WTC11 (cell line): Measurements from ENCODE around the gene MYPN. TPM values are rescaled to one million over a fixed set of nuclear protein-coding genes. Genes with fewer than 3 reads are reported as not detected.

ENCODE experiments used
- ATAC-seq: fragments of 200-7000 bp; cut with Tn5 transposase; 2 replicates; pipeline ENCODE4 v1.10.0; 2021; ENCODE audit warnings: mild to moderate bottlenecking, moderate library complexity
- CTCF ChIA-PET: fragments of 300-600 bp; sonication (Branson Sonifier 250); formaldehyde crosslinking; loops from one replicate; lab custom pipeline; 2021; ENCODE audit warnings: antibody characterized with exemption; lab: Charles Lee
- POLR2A ChIA-PET: fragments of 350-600 bp; sonication (Branson Sonifier 250); formaldehyde crosslinking; loops from one replicate; lab custom pipeline; 2021; ENCODE audit warnings: antibody characterized with exemption; lab: Charles Lee
- DNase-seq: peaks from one replicate; pipeline ENCODE4 v3.0.0; 2021; ENCODE audit warnings: low spot score
- H3K27ac Mint-ChIP-seq: 2 replicates; pipeline ENCODE4 v1.8.0; 2021; ENCODE audit warnings: mixed read lengths
- H3K27me3 Mint-ChIP-seq: 2 replicates; pipeline ENCODE4 v1.8.0; 2021; ENCODE audit warnings: low read depth, mild to moderate bottlenecking, moderate library complexity, mixed read lengths
- H3K36me3 Mint-ChIP-seq: 2 replicates; pipeline ENCODE4 v1.8.0; 2021; ENCODE audit warnings: mixed read lengths
- H3K4me1 Mint-ChIP-seq: 2 replicates; pipeline ENCODE4 v1.8.0; 2022; ENCODE audit warnings: mixed read lengths
- H3K4me3 Mint-ChIP-seq: 2 replicates; pipeline ENCODE4 v1.8.0; 2021; ENCODE audit warnings: mild to moderate bottlenecking, moderate library complexity, mixed read lengths
- H3K9me3 Mint-ChIP-seq: 2 replicates; pipeline ENCODE4 v1.8.0; 2021; ENCODE audit warnings: mixed read lengths
- CDX4 ChIP-seq: fragments of 250-450 bp; sonication (Bioruptor Pico); IDR thresholded peaks from 2 replicates; pipeline ENCODE4 v1.9.0; 2021; ENCODE audit warnings: moderate library complexity, mild to moderate bottlenecking, inconsistent platforms, borderline replicate concordance
- ELF4 ChIP-seq: sonication (generic); formaldehyde crosslinking; IDR thresholded peaks from 2 replicates; pipeline ENCODE4 v1.8.1; 2022; ENCODE audit warnings: low read depth, mild to moderate bottlenecking, moderate library complexity, missing genetic modification reagents
- EMX1 ChIP-seq: fragments of 250-450 bp; sonication (Bioruptor Pico); IDR thresholded peaks from 2 replicates; pipeline ENCODE4 v1.8.0; 2021; ENCODE audit warnings: mild to moderate bottlenecking
- FOXP4 ChIP-seq: sonication (generic); formaldehyde crosslinking; IDR thresholded peaks from 2 replicates; pipeline ENCODE4 v1.8.0; 2022; ENCODE audit warnings: mild to moderate bottlenecking, missing genetic modification reagents
- GRHL2 ChIP-seq: fragments of 250-450 bp; sonication (Bioruptor Pico); IDR thresholded peaks from 2 replicates; pipeline ENCODE4 v1.8.0; 2022; ENCODE audit warnings: mild to moderate bottlenecking, moderate library complexity; ENCODE audit not compliant: insufficient replicate concordance, severe bottlenecking
- GTF2I ChIP-seq: fragments of 250-450 bp; sonication (Bioruptor Pico); conservative IDR thresholded peaks from 2 replicates; pipeline ENCODE4 v1.4.0; 2021; ENCODE audit warnings: mild to moderate bottlenecking
- JUN ChIP-seq: sonication (generic); formaldehyde crosslinking; IDR thresholded peaks from 2 replicates; pipeline ENCODE4 v1.8.0; 2023; ENCODE audit warnings: mild to moderate bottlenecking, missing genetic modification reagents
- OVOL2 ChIP-seq: fragments of 250-450 bp; sonication (Bioruptor Pico); IDR thresholded peaks from 2 replicates; pipeline ENCODE4 v1.9.0; 2021; ENCODE audit warnings: mild to moderate bottlenecking, borderline replicate concordance
- RELA ChIP-seq: sonication (generic); formaldehyde crosslinking; IDR thresholded peaks from 2 replicates; pipeline ENCODE4 v1.8.1; 2022; ENCODE audit warnings: missing genetic modification reagents, mild to moderate bottlenecking, borderline replicate concordance
- TEAD1 ChIP-seq: sonication (generic); formaldehyde crosslinking; IDR thresholded peaks from 2 replicates; pipeline ENCODE4 v1.8.0; 2022; ENCODE audit warnings: mild to moderate bottlenecking, missing genetic modification reagents
- ZNF121 ChIP-seq: sonication (generic); formaldehyde crosslinking; IDR thresholded peaks from 2 replicates; pipeline ENCODE4 v1.8.0; 2023; ENCODE audit warnings: missing genetic modification reagents
- total RNA-seq: library from RNA; stranded (reverse); gene quantifications from 3 replicates; pipeline ENCODE4 v1.2.3, GENCODE V29; 2021
- TF ChIP-seq, protein P1 (sequence below): sonication (generic); formaldehyde crosslinking; IDR thresholded peaks from 2 replicates; pipeline ENCODE4 v1.8.0; 2022; ENCODE audit warnings: missing genetic modification reagents
- TF ChIP-seq, protein P2 (sequence below): sonication (generic); formaldehyde crosslinking; IDR thresholded peaks from 2 replicates; pipeline ENCODE4 v1.8.1; 2023; ENCODE audit warnings: mild to moderate bottlenecking, missing genetic modification reagents, moderate library complexity
- TF ChIP-seq, protein P3 (sequence below): fragments of 250-450 bp; sonication (Bioruptor Pico); IDR thresholded peaks from 2 replicates; pipeline ENCODE4 v1.8.0; 2021; ENCODE audit warnings: mild to moderate bottlenecking
- TF ChIP-seq, protein P4 (sequence below): sonication (generic); formaldehyde crosslinking; IDR thresholded peaks from 2 replicates; pipeline ENCODE4 v1.8.1; 2023; ENCODE audit warnings: mild to moderate bottlenecking, moderate library complexity, missing genetic modification reagents

Gene MYPN
- total RNA-seq, 1 experiment from 2014 or later, result not detected

DNA sequence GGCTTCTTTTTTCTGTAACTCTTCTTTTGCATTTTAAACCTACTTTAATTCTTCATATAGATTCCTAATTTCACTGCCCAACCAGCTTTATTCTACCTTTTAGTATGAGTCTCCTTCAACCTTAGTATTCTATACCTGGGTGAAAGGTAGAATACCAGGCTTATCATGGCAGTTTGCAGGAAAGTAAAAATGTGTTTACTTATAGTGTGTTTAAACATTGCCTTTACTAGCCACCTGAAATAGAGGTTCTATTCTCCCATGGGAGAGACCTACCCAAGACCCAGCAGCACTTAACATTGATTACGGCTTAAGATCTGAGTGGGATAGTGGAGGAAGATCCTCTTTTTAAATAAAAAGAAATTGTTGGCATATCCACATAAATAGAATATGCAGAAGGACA is 1.6 kb upstream of the MYPN start:
- ChIA-PET POLR2A (interaction anchor here (0.7 kb wide), 1 partner anchor 26 kb away, joined by 4 read pairs; no protein-coding TSS in a partner anchor), CTCF (interaction anchor here (0.6 to 0.9 kb wide), 2 partner anchors 49 to 330 kb away, joined by 3 read pairs; no protein-coding TSS in a partner anchor)
- Mint-ChIP-seq H3K27me3 (no peaks in the 10 kb centered on the region), H3K4me3 (no peak overlapping the region), H3K9me3 (no peaks in the 10 kb centered on the region), H3K27ac (no peak overlapping the region), H3K36me3 (no peaks in the 10 kb centered on the region), H3K4me1 (peaks cover 10% of the 10 kb centered on the region; the same call in 1 of the 2 replicates)
- ATAC-seq (no peak), DNase-seq (no peak)
- no peak for TF ChIP-seq FOXP4 (CRISPR knock-in tag)
- TF ChIP-seq JUN (CRISPR knock-in tag), result no peak
- no peak for TF ChIP-seq OVOL2 (CRISPR knock-in tag)

GRCh38 chr10:68108051-68108450 is 1.2 kb upstream of the MYPN start:
- DNase-seq (no peak), ATAC-seq (no peak)
- ChIA-PET POLR2A (no interaction called here), CTCF (interaction anchor here (0.6 kb wide), 1 partner anchor 330 kb away, joined by 3 read pairs; no protein-coding TSS in a partner anchor)
- no peak for TF ChIP-seq TEAD1 (CRISPR knock-in tag)
- no peak for TF ChIP-seq ELF4 (CRISPR knock-in tag)
- TF ChIP-seq, protein P1, sequence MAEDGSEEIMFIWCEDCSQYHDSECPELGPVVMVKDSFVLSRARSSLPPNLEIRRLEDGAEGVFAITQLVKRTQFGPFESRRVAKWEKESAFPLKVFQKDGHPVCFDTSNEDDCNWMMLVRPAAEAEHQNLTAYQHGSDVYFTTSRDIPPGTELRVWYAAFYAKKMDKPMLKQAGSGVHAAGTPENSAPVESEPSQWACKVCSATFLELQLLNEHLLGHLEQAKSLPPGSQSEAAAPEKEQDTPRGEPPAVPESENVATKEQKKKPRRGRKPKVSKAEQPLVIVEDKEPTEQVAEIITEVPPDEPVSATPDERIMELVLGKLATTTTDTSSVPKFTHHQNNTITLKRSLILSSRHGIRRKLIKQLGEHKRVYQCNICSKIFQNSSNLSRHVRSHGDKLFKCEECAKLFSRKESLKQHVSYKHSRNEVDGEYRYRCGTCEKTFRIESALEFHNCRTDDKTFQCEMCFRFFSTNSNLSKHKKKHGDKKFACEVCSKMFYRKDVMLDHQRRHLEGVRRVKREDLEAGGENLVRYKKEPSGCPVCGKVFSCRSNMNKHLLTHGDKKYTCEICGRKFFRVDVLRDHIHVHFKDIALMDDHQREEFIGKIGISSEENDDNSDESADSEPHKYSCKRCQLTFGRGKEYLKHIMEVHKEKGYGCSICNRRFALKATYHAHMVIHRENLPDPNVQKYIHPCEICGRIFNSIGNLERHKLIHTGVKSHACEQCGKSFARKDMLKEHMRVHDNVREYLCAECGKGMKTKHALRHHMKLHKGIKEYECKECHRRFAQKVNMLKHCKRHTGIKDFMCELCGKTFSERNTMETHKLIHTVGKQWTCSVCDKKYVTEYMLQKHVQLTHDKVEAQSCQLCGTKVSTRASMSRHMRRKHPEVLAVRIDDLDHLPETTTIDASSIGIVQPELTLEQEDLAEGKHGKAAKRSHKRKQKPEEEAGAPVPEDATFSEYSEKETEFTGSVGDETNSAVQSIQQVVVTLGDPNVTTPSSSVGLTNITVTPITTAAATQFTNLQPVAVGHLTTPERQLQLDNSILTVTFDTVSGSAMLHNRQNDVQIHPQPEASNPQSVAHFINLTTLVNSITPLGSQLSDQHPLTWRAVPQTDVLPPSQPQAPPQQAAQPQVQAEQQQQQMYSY (CRISPR knock-in tag), result no peak
- TF ChIP-seq, protein P2, sequence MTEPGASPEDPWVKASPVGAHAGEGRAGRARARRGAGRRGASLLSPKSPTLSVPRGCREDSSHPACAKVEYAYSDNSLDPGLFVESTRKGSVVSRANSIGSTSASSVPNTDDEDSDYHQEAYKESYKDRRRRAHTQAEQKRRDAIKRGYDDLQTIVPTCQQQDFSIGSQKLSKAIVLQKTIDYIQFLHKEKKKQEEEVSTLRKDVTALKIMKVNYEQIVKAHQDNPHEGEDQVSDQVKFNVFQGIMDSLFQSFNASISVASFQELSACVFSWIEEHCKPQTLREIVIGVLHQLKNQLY (CRISPR knock-in tag), result no peak
- no peak for TF ChIP-seq EMX1
- no peak for TF ChIP-seq JUN (CRISPR knock-in tag)
- no peak for TF ChIP-seq GTF2I
- TF ChIP-seq, protein P3, sequence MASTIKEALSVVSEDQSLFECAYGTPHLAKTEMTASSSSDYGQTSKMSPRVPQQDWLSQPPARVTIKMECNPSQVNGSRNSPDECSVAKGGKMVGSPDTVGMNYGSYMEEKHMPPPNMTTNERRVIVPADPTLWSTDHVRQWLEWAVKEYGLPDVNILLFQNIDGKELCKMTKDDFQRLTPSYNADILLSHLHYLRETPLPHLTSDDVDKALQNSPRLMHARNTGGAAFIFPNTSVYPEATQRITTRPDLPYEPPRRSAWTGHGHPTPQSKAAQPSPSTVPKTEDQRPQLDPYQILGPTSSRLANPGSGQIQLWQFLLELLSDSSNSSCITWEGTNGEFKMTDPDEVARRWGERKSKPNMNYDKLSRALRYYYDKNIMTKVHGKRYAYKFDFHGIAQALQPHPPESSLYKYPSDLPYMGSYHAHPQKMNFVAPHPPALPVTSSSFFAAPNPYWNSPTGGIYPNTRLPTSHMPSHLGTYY, result no peak
- TF ChIP-seq GRHL2 (CRISPR knock-in tag), result no peak
- TF ChIP-seq, protein P4, sequence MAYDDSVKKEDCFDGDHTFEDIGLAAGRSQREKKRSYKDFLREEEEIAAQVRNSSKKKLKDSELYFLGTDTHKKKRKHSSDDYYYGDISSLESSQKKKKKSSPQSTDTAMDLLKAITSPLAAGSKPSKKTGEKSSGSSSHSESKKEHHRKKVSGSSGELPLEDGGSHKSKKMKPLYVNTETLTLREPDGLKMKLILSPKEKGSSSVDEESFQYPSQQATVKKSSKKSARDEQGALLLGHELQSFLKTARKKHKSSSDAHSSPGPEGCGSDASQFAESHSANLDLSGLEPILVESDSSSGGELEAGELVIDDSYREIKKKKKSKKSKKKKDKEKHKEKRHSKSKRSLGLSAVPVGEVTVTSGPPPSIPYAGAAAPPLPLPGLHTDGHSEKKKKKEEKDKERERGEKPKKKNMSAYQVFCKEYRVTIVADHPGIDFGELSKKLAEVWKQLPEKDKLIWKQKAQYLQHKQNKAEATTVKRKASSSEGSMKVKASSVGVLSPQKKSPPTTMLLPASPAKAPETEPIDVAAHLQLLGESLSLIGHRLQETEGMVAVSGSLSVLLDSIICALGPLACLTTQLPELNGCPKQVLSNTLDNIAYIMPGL, result no peak
- no peak for TF ChIP-seq ZNF121 (CRISPR knock-in tag)
- no peak for TF ChIP-seq CDX4 (CRISPR knock-in tag)
- no peak for TF ChIP-seq RELA (CRISPR knock-in tag)
- Mint-ChIP-seq H3K36me3 (no peaks in the 10 kb centered on the region), H3K4me1 (peaks cover 10% of the 10 kb centered on the region; the same call in 1 of the 2 replicates), H3K27me3 (no peaks in the 10 kb centered on the region), H3K9me3 (no peaks in the 10 kb centered on the region), H3K4me3 (no peak overlapping the region), H3K27ac (no peak overlapping the region)
